Choroid plexus epithelial cell (primary cell): Measurements from ENCODE around the gene NALCN.

Experiments used
- DNase-seq: peaks from one replicate; pipeline ENCODE4 v3.0.0-alpha.2; 2010; ENCODE audit warnings: low read depth
- H3K4me3 ChIP-seq: 2 replicates; pipeline ENCODE4 v1.5.1; 2011; ENCODE audit warnings: low read depth, mild to moderate bottlenecking, control low read depth, low read length, moderate library complexity
- TF ChIP-seq, protein P1 (sequence below): conservative IDR thresholded peaks from 2 replicates; pipeline ENCODE4 v1.5.1; 2011; ENCODE audit warnings: low read depth, mild to moderate bottlenecking, control low read depth, inconsistent platforms, low read length, moderate library complexity

NALCN gene

DNA sequence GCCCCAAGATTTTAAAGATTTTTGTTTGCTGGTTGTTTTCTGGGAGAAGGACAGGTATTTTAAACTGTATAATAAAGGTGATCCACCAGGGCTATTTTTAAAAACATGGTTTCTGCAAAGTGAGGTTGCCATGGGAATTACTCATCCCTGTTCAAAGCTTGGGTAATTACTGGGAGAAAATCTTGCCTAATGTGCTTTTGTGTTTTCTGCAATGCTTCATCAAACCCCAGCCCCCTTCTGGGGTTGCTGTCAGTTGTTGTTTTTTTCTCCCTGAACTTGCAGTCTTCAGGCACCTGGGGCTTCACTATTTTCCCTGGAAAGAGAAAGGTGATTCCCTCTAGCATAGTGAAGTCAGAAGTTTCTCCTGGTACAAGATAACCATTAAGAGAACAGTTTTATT is 277.2 kb downstream of the NALCN start:
- DNase-seq, result peak; percentile 20
- TF ChIP-seq, protein P1, sequence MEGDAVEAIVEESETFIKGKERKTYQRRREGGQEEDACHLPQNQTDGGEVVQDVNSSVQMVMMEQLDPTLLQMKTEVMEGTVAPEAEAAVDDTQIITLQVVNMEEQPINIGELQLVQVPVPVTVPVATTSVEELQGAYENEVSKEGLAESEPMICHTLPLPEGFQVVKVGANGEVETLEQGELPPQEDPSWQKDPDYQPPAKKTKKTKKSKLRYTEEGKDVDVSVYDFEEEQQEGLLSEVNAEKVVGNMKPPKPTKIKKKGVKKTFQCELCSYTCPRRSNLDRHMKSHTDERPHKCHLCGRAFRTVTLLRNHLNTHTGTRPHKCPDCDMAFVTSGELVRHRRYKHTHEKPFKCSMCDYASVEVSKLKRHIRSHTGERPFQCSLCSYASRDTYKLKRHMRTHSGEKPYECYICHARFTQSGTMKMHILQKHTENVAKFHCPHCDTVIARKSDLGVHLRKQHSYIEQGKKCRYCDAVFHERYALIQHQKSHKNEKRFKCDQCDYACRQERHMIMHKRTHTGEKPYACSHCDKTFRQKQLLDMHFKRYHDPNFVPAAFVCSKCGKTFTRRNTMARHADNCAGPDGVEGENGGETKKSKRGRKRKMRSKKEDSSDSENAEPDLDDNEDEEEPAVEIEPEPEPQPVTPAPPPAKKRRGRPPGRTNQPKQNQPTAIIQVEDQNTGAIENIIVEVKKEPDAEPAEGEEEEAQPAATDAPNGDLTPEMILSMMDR, result no peak
- no peak overlapping the region for H3K4me3 ChIP-seq

DNA sequence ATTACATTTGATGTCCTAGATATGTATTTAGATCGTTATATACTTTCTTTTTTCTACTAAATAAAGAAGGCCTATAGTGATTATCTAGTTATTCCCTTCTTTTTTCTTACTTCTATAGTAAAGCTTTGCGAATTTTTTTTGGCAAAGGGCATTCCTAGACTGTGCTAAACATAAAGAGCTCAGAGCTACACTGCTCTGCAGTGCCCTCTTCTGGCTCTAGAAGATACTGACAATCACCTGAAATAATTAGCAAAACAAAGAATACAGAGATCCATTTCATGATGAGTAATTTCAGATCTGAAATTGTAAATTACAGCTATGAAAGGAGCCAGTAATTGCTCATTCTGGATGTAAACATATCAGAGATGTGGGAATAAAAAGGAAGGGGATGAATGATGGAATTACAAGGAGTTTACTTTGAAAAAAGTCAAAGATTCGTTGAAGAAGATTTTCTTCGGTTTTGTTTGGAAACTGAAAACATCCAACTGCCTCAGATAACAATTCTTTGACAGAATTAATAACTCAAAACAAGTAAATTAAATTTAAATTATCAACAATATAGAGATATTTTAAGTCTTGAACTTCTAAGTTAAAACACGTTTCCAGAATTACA is 288.5 kb downstream of the NALCN start:
- H3K4me3 ChIP-seq, result no peak overlapping the region
- TF ChIP-seq, protein P1, result peak; percentile 83
- DNase-seq, result peak; percentile 73

DNA sequence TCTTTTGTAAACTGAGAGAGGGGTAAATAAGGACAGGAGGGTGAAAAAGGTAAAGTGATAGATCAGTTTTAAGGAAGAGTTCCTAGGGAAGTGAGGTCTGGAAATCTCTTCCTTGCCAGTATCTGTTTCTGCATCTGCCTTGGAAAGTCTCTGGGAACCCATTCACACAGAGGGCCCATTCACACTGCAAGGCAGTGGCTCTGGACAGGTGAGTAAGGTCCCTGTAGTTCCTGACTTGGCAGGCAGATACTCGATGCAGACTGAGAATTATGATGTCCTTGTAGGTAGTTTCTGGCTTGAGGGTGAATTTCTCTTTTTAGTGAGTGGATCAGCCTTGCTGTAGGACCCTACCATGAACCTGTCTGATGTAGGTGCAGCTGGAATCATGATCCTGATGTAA is 293.3 kb downstream of the NALCN start:
- DNase-seq, result no peak
- TF ChIP-seq, protein P1, result no peak
- H3K4me3 ChIP-seq, result no peak overlapping the region

DNA sequence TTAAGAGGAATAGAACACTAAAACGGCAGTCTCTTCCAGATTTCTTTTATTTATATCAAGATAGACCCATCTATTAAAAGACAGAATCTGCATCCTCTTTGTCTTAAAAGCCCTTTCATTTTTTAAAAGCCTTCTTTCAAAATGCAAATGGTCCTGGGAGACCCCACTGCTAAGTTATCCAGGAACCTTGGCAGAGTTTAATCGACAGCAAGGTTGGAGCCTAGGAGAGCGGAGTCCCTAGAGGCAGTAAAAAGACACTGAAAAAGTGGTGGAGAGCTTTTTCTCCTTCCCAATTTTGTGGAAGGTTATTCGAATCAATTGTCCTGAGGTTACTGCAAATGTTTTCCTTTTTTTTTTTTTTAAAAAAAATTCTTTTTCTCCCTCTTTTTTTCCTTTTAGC is 294.7 kb downstream of the NALCN start:
- no peak for DNase-seq
- no peak overlapping the region for H3K4me3 ChIP-seq
- TF ChIP-seq, protein P1, result no peak

DNA sequence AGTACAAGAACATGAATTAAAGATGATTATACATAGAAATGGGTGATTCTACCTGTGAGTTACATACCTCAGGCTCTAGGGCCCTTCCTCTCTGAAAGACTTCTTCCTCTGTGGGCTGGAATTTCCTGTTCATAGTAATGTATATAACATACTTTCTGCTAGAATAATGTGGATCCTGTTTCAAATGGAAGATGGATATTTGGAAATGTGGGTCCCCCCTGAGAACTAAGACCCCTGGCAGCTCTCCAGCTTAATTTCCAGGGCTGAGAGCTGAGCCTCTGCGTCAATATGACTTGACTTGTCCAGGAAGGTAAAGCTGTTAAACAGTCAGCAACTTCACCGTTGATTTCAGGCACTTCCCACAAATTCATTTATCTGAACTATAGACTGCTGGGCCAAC is 296.3 kb downstream of the NALCN start:
- H3K4me3 ChIP-seq, result no peak overlapping the region
- TF ChIP-seq, protein P1, result no peak
- no peak for DNase-seq

DNA sequence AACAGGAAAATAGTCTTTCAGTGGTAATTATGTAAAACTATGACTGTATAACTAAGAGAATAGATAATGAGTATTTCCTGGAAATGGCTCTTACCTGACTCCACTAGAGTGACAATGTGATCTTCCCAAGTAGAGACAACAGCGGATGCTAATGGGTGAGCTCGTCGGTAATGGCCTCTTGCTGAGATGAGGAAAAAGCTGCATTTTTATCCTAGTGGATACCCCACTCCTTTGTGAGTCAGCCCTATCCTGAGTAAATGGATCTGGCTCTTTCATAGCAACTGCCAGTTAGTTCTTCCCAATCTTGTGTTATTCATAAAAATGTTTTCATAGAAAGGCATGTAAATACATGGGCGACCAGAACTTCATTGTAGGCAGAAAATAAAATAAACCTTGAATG is 299.5 kb downstream of the NALCN start:
- TF ChIP-seq, protein P1, result no peak
- no peak overlapping the region for H3K4me3 ChIP-seq
- no peak for DNase-seq

DNA sequence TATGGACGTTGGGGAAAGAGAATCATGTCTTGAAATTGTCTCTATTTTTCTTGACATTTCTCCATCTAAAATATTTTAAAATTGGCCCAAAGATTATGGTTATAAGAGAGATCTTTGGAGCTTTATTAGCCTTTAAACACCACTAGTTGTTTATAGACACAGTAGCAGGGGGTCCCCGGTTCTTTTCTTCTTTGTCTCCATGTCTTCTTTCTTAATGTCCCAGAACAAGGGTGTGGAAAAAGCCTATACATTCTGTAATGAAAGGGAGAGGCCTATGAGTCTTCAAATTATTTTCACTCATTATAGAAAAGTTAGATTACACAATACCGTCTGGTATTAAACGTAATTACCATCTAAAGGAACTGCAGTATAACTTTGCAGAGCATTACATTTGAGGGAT is 300.0 kb downstream of the NALCN start:
- TF ChIP-seq, protein P1, result no peak
- DNase-seq, result no peak
- no peak overlapping the region for H3K4me3 ChIP-seq
